HEK293T (cell line): Measurements from ENCODE around the gene AP2A2.

Experiments
- ELF4 ChIP-seq: fragments of 450-650 bp; IDR thresholded peaks from 2 replicates; pipeline ENCODE4 v1.6.1; 2017; ENCODE audit warnings: antibody characterized with exemption
- FOXK2 ChIP-seq: fragments of 450-650 bp; IDR thresholded peaks from 2 replicates; pipeline ENCODE4 v1.6.1; 2016; ENCODE audit warnings: mild to moderate bottlenecking
- FOXM1 ChIP-seq: fragments of 450-650 bp; IDR thresholded peaks from 2 replicates; pipeline ENCODE4 v1.6.1; 2017; ENCODE audit warnings: mild to moderate bottlenecking, borderline replicate concordance
- NFRKB ChIP-seq: fragments of 450-650 bp; IDR thresholded peaks from 2 replicates; pipeline ENCODE4 v1.6.1; 2016; ENCODE audit warnings: mild to moderate bottlenecking, moderate library complexity
- SP1 ChIP-seq: fragments of 450-650 bp; IDR thresholded peaks from 2 replicates; pipeline ENCODE4 v1.6.1; 2017

DNA sequence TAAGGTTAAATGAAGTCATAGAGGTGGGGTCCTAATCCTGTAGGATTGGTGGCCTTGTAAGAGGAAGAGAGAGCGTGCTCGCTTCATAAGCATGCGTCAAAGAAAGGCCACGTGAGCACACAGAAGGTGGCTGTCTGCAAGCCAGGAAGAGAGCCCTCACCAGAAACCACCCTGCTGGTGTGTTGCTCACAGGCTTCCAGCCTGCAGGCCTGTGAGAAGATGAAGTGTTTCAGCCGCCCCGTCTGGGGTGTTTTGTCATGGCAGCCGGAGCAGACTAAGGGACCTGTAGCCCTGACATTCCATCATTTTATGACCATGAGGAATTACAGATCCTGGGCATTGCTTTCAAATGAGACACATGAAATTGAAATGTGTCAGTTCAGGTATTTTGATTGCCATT is 32.4 kb downstream of the AP2A2 start:
- TF ChIP-seq SP1 = no peak
- no peak for TF ChIP-seq NFRKB
- no peak for TF ChIP-seq ELF4
- no peak for TF ChIP-seq FOXK2
- no peak for TF ChIP-seq FOXM1
